Measurements from ENCODE around the gene RAB40AL.

RAB40AL gene

GRCh38 chrX:102978594-102978993 is 41.5 kb downstream of the RAB40AL start:
- in situ Hi-C loops (cut with HindIII; ENCODE audit: low sequenced_read_pairs) = no loop called here
- DNase-seq (ENCODE audit: low read depth) = no peak
- H3K4me3 ChIP-seq (ENCODE audit: low read depth, low read length) = no peak overlapping the region
- TF ChIP-seq CTCF (IDR thresholded peaks at IDR 0.05; ENCODE audit: low read depth, low read length, missing control alignments) = no peak

DNA sequence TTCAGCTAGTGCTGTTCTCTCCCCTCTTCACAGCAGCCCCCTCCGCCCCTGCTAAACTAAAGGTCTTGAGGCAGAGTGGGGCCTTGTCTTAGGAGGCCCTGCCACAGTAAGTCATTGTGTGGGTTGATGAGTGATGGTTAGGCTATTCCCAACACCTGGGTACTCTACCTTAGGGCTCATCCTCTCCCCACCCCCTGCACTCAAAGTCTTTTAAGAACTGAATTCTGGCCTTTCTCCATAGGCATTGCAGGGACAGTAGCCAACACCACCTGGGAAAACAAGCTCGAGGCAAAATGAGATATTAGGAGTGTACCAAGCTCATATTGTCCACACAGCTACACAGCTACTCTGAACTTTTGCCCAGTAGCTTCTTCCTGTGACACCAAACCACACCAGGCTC is 42.5 kb downstream of the RAB40AL start:
- in situ Hi-C loops (cut with HindIII; ENCODE audit: low sequenced_read_pairs) = no loop called here
- no peak for TF ChIP-seq CTCF (IDR thresholded peaks at IDR 0.05; ENCODE audit: low read depth, low read length, missing control alignments)
- no peak for DNase-seq (ENCODE audit: low read depth)
- no peak overlapping the region for H3K4me3 ChIP-seq (ENCODE audit: low read depth, low read length)

- no peak for DNase-seq (ENCODE audit: low read depth)
- TF ChIP-seq CTCF (IDR thresholded peaks at IDR 0.05; ENCODE audit: low read depth, low read length, missing control alignments) = no peak
- in situ Hi-C loops (cut with HindIII; ENCODE audit: low sequenced_read_pairs) = no loop called here
- no peak overlapping the region for H3K4me3 ChIP-seq (ENCODE audit: low read depth, low read length)
Observed at GRCh38 chrX:102983205-102983604, 46.1 kb downstream of the RAB40AL start.

- in situ Hi-C loops (cut with HindIII; ENCODE audit: low sequenced_read_pairs) = no loop called here
- TF ChIP-seq CTCF (IDR thresholded peaks at IDR 0.05; ENCODE audit: low read depth, low read length, missing control alignments) = no peak
- no peak for DNase-seq (ENCODE audit: low read depth)
- H3K4me3 ChIP-seq (ENCODE audit: low read depth, low read length) = no peak overlapping the region
Observed at GRCh38 chrX:102985192-102985591, 48.1 kb downstream of the RAB40AL start.
